DMS114 treated with DMSO at 0.1 percent for 48 hours (cell line): ENCODE data around the gene CCDC38.
"Not testable (repeated sequence)": the region's sequence is repeated elsewhere in the genome, so short reads cannot be mapped to it uniquely, and the experiment has no call there.

Source experiments
- DNase-seq: peaks from one replicate; lab custom pipeline; 2025; ENCODE audit not compliant: unreplicated experiment; lab: John Stamatoyannopoulos, UW

Gene CCDC38

GRCh38 chr12:95884998-95885397 lies 57.4 kb downstream of the CCDC38 start:
- DNase-seq = no peak

DNA sequence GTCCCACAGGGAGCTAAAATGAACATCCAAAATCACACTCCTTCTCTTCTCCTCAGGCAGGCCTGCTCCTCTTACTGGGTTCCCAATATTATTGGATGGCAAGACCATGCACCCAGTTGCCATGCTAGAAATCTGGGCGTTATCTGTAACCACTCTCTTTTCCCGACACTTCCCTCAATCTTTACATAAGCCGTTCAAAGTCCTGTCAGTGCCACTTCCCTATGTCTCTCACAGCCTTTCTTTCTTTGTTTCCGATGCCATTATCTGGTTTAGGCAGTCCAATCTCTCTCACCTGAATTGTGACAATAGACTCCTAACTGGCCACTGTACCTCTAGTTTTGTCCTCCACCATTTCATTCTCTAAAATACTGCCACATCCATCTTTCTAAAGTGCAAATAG lies 59.5 kb downstream of the CCDC38 start:
- no peak for DNase-seq

GRCh38 chr12:95882080-95882479 lies 60.3 kb downstream of the CCDC38 start:
- DNase-seq = no peak

- no peak for DNase-seq
Observed at GRCh38 chr12:95881331-95881955, 61.0 kb downstream of the CCDC38 start.

- no peak for DNase-seq
Observed at GRCh38 chr12:95880895-95881294, 61.5 kb downstream of the CCDC38 start.

DNA sequence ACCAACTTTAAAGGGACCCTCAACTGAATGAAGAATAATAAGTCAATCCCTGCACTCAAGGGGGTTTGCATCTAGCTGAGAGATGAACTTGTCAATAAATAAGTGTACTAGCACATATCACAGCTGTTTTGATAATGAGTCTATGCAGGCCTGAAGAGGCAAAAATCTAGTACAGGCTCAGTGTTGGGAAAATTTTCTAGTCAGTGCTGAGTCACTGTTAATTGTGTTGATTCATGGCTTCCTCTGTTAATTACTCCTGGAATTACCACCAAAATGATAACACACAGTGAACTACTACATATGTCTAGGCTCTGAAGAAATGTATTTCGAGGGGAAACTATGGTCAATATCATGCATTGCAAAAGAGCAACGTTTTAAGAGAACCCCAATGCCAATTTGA lies 64.8 kb downstream of the CCDC38 start:
- no peak for DNase-seq

DNA sequence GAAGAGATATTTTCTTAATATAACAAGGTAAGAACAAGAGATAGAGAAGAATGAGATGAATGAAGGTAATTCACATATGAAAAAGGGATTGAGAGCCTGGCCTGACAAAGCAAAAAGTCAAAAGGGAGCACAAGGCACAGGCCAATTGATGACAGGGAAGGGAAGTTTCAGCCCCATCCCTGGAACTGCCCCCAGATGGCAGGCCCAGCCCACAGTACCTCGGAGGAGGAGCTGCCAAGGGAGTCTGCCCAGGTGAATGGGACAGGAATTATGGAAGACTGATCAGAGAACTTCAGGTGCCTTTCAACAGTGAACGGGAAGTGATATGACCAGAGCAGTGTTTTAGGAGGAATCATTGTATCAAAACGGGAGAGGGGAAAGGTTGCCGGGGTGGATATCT lies 68.0 kb downstream of the CCDC38 start:
- DNase-seq = no peak

GRCh38 chr12:95870897-95871296 lies 71.5 kb downstream of the CCDC38 start:
- no peak for DNase-seq

DNA sequence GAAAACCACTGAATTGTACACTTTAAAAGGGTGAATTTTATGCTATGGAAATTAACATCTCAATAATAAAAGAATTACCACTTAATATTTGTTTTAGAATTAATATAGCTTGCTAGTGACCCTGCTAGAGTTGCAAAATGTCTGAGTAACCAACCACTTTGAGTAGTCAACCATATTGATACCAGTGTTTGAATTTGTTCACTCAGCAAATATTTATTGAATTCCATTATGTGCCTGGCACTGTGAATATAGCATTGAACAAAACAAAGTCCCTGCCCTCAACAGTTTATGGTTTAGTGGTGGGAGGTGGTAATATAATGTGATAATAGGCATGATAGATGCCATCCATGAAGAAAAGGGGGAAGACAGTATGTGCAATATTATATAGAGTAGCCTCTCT lies 79.1 kb downstream of the CCDC38 start:
- DNase-seq = no peak

DNA sequence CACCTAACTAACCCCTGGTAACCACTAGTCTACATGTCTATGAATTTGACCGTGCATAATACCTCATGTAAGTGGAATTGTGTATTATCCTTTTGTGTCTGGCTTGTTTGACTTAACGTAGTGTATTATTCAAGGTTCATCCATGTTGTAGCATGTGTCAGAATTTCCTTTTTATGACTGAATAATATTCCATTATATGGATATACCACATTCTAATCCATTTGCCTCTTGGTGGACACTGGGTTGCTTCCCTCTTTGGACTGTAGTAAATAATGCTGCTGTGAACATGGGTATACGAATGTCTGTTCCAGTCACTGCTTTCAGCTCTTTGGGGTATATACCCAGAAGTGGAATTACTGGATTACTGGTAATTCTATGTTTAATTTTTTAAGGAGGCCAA lies 80.4 kb downstream of the CCDC38 start:
- no peak for DNase-seq

- no peak for DNase-seq
Observed at GRCh38 chr12:95859947-95860850, 82.2 kb downstream of the CCDC38 start.

- no peak for DNase-seq
Observed at GRCh38 chr12:95859344-95859816, 83.0 kb downstream of the CCDC38 start.

- DNase-seq = peak; percentile 96
Observed at GRCh38 chr12:95858451-95859343, 83.7 kb downstream of the CCDC38 start, which contains the start of gene SNRPF. Gene SNRPF, plus strand, starts transcription at chr12:95858952. Its CDS starts 122 bp downstream, at chr12:95859074.

GRCh38 chr12:95857799-95858198 lies 84.6 kb downstream of the CCDC38 start:
- DNase-seq = no peak

GRCh38 chr12:95857156-95857555 lies 85.3 kb downstream of the CCDC38 start:
- DNase-seq = no peak

DNA sequence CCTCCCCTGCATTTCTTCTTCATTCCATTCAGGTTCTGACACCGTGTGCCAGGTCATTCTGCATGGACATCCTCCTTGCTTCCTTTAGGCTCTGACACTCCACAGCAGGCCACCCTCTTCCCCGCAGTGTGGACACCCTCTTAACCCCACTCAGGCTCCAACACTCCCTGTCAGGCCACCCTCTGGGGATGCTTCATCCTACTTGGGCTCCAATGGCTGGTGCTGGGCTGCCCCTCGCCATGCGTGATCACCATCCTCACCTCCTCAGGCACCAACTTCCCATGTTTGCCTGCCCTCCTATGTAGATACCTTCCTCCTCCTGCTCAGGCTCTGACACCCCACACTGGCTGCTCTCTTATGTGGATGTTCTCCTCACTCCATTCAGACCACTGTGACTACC lies 90.3 kb downstream of the CCDC38 start:
- no peak for DNase-seq

DNA sequence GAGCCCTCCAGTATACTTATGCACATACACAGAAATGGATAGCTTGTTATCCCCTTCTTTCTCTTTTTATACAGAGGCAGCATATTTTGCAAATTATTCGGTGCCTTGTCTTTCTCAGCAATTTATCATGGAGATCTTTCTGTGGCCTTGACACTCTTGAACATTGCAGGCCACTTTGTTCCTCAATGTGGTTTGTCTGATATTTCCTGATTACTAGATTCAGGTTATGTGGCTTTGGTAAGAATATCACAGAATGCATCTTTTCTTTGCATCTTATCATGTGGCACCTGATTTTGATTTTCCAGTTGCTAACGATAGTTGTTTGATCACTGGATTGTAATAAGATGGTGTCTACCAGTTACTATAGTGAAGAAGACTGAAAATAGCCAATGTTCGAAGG lies 90.8 kb downstream of the CCDC38 start:
- DNase-seq = no peak

GRCh38 chr12:95848575-95849388 lies 93.6 kb downstream of the CCDC38 start:
- peak; percentile 9 for DNase-seq

GRCh38 chr12:95842426-95842825 lies 100.0 kb downstream of the CCDC38 start:
- DNase-seq = not testable (repeated sequence)

GRCh38 chr12:95838125-95838524 lies 104.3 kb downstream of the CCDC38 start:
- DNase-seq = no peak
